B cell (primary cell): Measurements from ENCODE around the gene CYB5B. TPM values are rescaled to one million over a fixed set of nuclear protein-coding genes. Genes with fewer than 3 reads are reported as not detected.

Experiments used
- ATAC-seq: fragments of 200-7000 bp; cut with Tn5 transposase; one replicate; pipeline ENCODE4 v1.10.0; 2021; ENCODE audit warnings: low read depth, mild to moderate bottlenecking, moderate number of reproducible peaks, moderate library complexity
- CTCF ChIA-PET: fragments of 350-600 bp; sonication (Branson Sonifier 250); formaldehyde crosslinking; loops from one replicate; lab custom pipeline; 2021; ENCODE audit warnings: antibody characterized with exemption, inconsistent platforms; lab: Charles Lee
- POLR2A ChIA-PET: fragments of 350-600 bp; sonication (Branson Sonifier 250); formaldehyde crosslinking; loops from one replicate; lab custom pipeline; 2021; ENCODE audit warnings: antibody characterized with exemption; lab: Charles Lee
- DNase-seq: peaks from one replicate; pipeline ENCODE4 v3.0.0; 2013
- H2AFZ ChIP-seq: 2 replicates; pipeline ENCODE4 v1.6.1; 2012; ENCODE audit warnings: mild to moderate bottlenecking, low read depth, low read length; ENCODE audit not compliant: insufficient read depth, poor library complexity, severe bottlenecking
- H3K27ac ChIP-seq, 2 donors: 1 replicate in 1 of 2; 2 replicates in 1 of 2; pipeline ENCODE4 v1.5.1; 2012 to 2013; ENCODE audit warnings: low read length in 2 of 2, mild to moderate bottlenecking in 2 of 2, moderate library complexity in 1 of 2
- H3K27me3 ChIP-seq, 4 experiments: fragments of 200-600 bp in 1 of 4; sonication (generic) in 1 of 4; replicated peaks in 1 of 4; 1 replicate in 2 of 4; 2 replicates in 2 of 4; pipeline versions ENCODE4 v1.6.1 to v1.7.0; 2013 to 2016; ENCODE audit warnings: low read length in 3 of 4, mild to moderate bottlenecking in 2 of 4, mixed read lengths in 1 of 4, moderate library complexity in 1 of 4; ENCODE audit not compliant: insufficient read depth in 4 of 4, control insufficient read depth in 3 of 4; ENCODE audit errors: control extremely low read depth in 1 of 4
- H3K36me3 ChIP-seq, 2 experiments: replicated peaks in 1 of 2; 1 replicate in 1 of 2; 2 replicates in 1 of 2; pipeline versions ENCODE4 v1.6.1 to v1.7.1; 2013; ENCODE audit warnings: low read length in 1 of 2; ENCODE audit not compliant: insufficient read depth in 2 of 2, control insufficient read depth in 1 of 2; ENCODE audit errors: control extremely low read depth in 1 of 2, extremely low read depth in 1 of 2
- H3K4me1 ChIP-seq, 2 donors: fragments of 200-600 bp in 1 of 2; sonication (generic) in 1 of 2; 1 replicate in 1 of 2; 2 replicates in 1 of 2; pipeline versions ENCODE4 v1.5.1 to v1.6.1; 2013 to 2017; ENCODE audit warnings: low read length in 2 of 2; ENCODE audit not compliant: control insufficient read depth in 2 of 2, insufficient read depth in 2 of 2
- H3K4me2 ChIP-seq: replicated peaks from 2 replicates; pipeline ENCODE3; 2012; ENCODE audit warnings: mild to moderate bottlenecking, low read depth, low read length; ENCODE audit not compliant: poor library complexity, severe bottlenecking
- H3K4me3 ChIP-seq, 5 experiments: fragments of 200-600 bp in 1 of 5; sonication (generic) in 1 of 5; 1 replicate in 3 of 5; 2 replicates in 2 of 5; pipeline versions ENCODE4 v1.5.1 to v1.7.0; 2011 to 2016; ENCODE audit warnings: low read length in 4 of 5, mild to moderate bottlenecking in 4 of 5, low read depth in 2 of 5, control low read depth in 1 of 5, moderate library complexity in 1 of 5; ENCODE audit not compliant: insufficient read depth in 1 of 5; ENCODE audit errors: control extremely low read depth in 1 of 5, extremely low read depth in 1 of 5
- H3K79me2 ChIP-seq: fragments of 200-600 bp; sonication (generic); one replicate; pipeline ENCODE4 v1.6.0; 2016; ENCODE audit warnings: low read length; ENCODE audit not compliant: control insufficient read depth, insufficient read depth
- H3K9ac ChIP-seq: fragments of 200-600 bp; sonication (generic); 2 replicates; pipeline ENCODE4 v1.6.1; 2017; ENCODE audit warnings: mild to moderate bottlenecking, low read length, moderate library complexity
- H3K9me3 ChIP-seq, 3 donors: one replicate each; pipeline versions ENCODE4 v1.6.1 to v1.7.1; 2013; ENCODE audit warnings: low read length in 2 of 3; ENCODE audit not compliant: control insufficient read depth in 2 of 3, insufficient read depth in 1 of 3; ENCODE audit errors: control extremely low read depth in 1 of 3
- H4K20me1 ChIP-seq: 2 replicates; pipeline ENCODE4 v1.6.0; 2012; ENCODE audit warnings: mild to moderate bottlenecking, low read length; ENCODE audit not compliant: insufficient read depth, control insufficient read depth, poor library complexity, severe bottlenecking
- H3K27ac Mint-ChIP-seq: one replicate; pipeline ENCODE4 v1.8.0; 2021; ENCODE audit warnings: mixed read lengths
- H3K27me3 Mint-ChIP-seq: one replicate; pipeline ENCODE4 v1.8.0; 2021; ENCODE audit warnings: mixed read lengths
- H3K4me1 Mint-ChIP-seq: one replicate; pipeline ENCODE4 v1.8.0; 2021; ENCODE audit warnings: mixed read lengths
- H3K4me3 Mint-ChIP-seq: one replicate; pipeline ENCODE4 v1.8.0; 2021; ENCODE audit warnings: mixed read lengths
- H3K9me3 Mint-ChIP-seq: one replicate; pipeline ENCODE4 v1.8.0; 2022; ENCODE audit warnings: mixed read lengths; ENCODE audit not compliant: insufficient read depth
- EZH2 ChIP-seq: IDR thresholded peaks from 2 replicates; pipeline ENCODE4 v1.6.1; 2012; ENCODE audit warnings: borderline replicate concordance, low read depth, mild to moderate bottlenecking, moderate library complexity, low read length; ENCODE audit not compliant: insufficient read depth, poor library complexity, severe bottlenecking
- WGBS: methylation state at CpG from one replicate; pipeline ENCODE4 v1.1.5; 2013; ENCODE audit warnings: missing lambda C conversion rate; ENCODE audit not compliant: insufficient coverage; 5-methylcytosine and 5-hydroxymethylcytosine counted together
- intact Hi-C: fragments of 100-400 bp; cut with micrococcal nuclease; formaldehyde crosslinking; loops from one replicate; pipeline ENCODE4 v1.10.0; 2022
- polyA plus RNA-seq: library from polyadenylated mRNA; depleted of rRNA; stranded (reverse); fragments of >200 nt; gene quantifications from 2 replicates; pipeline ENCODE4 v1.2.3, GENCODE V29; 2012
- total RNA-seq, 2 donors: library from RNA; stranded (reverse); fragments of 120-200 nt in 1 of 2; gene quantifications; 1 replicate in 1 of 2; 2 replicates in 1 of 2; pipeline versions ENCODE4 v1.2.3 to v1.2.4, GENCODE V29; 2013 to 2022
- TF ChIP-seq, protein P1 (sequence below): fragments of 200-600 bp; IDR thresholded peaks from one replicate; pipeline ENCODE4 v1.8.0; 2022; ENCODE audit warnings: antibody characterized with exemption, mild to moderate bottlenecking

The CYB5B gene
- total and polyA plus RNA-seq, 2 donors (not counting 1 experiment from before 2014, with no cell fraction given), result 21.5 to 64.7 TPM

DNA sequence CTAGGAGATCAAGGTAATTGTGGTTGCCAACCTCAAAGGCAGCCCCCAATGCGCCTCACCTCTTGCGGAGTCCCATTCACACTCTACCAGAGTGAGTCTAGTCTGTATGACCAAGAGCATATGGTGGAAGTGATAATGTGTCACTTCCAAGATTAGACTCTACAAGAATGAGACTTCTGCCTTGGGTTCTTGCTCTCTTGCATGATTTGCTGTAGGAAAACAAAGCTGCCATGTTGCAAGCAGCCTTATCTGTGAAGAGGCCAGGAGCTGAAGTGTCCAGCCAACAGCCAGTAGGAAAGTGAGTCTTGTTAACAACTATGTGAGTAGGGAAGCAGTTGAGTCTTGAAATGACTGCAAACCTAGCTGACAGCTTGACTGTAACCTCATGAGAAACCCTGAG lies 42.0 kb upstream of the CYB5B start:
- H3K4me2 ChIP-seq, result no peak overlapping the region
- peak overlapping the region; percentile 67 for H3K27ac Mint-ChIP-seq
- no CpG with 5 or more reads among the region's 2 CpGs for WGBS
- ChIA-PET POLR2A (interaction anchor here (0.6 to 1.3 kb wide), 2 partner anchors 14 to 277 kb away, joined by 3 to 4 read pairs; no protein-coding TSS in a partner anchor), CTCF (interaction anchor here (1.0 kb wide), 1 partner anchor 13 kb away, joined by 4 read pairs; no protein-coding TSS in a partner anchor)
- H4K20me1 ChIP-seq, result no peaks in the 10 kb centered on the region
- H3K4me1 Mint-ChIP-seq, result peaks cover 53% of the 10 kb centered on the region
- peak overlapping the region; percentile 49 for H3K4me3 Mint-ChIP-seq
- H3K9ac ChIP-seq, result no peak overlapping the region
- intact Hi-C loops, result no loop called here
- no peaks in the 10 kb centered on the region for H3K9me3 ChIP-seq
- no peaks in the 10 kb centered on the region for H3K27me3 ChIP-seq
- ATAC-seq (no peak), DNase-seq (no peak)
- no peaks in the 10 kb centered on the region for H3K27me3 Mint-ChIP-seq
- H3K9me3 Mint-ChIP-seq, result no peaks in the 10 kb centered on the region
- peaks cover 39 to 40% of the 10 kb centered on the region in 2 donors for H3K4me1 ChIP-seq
- peaks cover 9 to 52% of the 10 kb centered on the region in 2 experiments for H3K36me3 ChIP-seq
- TF ChIP-seq EZH2, result no peak
- TF ChIP-seq, protein P1, sequence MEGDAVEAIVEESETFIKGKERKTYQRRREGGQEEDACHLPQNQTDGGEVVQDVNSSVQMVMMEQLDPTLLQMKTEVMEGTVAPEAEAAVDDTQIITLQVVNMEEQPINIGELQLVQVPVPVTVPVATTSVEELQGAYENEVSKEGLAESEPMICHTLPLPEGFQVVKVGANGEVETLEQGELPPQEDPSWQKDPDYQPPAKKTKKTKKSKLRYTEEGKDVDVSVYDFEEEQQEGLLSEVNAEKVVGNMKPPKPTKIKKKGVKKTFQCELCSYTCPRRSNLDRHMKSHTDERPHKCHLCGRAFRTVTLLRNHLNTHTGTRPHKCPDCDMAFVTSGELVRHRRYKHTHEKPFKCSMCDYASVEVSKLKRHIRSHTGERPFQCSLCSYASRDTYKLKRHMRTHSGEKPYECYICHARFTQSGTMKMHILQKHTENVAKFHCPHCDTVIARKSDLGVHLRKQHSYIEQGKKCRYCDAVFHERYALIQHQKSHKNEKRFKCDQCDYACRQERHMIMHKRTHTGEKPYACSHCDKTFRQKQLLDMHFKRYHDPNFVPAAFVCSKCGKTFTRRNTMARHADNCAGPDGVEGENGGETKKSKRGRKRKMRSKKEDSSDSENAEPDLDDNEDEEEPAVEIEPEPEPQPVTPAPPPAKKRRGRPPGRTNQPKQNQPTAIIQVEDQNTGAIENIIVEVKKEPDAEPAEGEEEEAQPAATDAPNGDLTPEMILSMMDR, result no peak
- H3K4me3 ChIP-seq, result no peak overlapping the region
- H3K27ac ChIP-seq, result peak overlapping the region in 1 of 2 donors; percentile 62
- H2AFZ ChIP-seq, result no peak overlapping the region
- H3K79me2 ChIP-seq, result peaks cover 65% of the 10 kb centered on the region

DNA sequence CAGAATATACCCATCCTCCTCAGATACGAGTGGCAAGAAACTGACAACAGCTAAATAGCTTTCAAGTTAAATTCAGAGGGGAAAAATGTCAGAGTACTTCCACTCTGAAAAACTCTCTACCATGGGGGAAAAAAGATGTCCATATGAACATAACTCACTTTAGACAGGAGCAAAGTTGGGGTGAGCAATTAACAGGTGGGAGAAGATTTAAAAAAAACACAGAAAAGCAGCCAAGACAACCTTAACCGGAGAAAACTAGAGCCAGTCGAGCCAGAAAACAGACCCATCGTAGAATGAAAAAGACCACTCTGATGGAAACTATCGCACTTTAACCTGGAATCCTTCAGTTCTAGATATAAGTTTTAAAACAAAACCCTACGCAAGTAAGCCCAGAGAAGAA lies 39.4 kb upstream of the CYB5B start:
- peaks cover 7 to 38% of the 10 kb centered on the region in 2 experiments for H3K36me3 ChIP-seq
- no peaks in the 10 kb centered on the region for H3K27me3 ChIP-seq
- intact Hi-C loops, result loop anchor here (2.0 kb wide), 2 partner anchors 14 to 54 kb away; partner anchors contain the start of gene PDF
- Mint-ChIP-seq H3K4me3 (peak overlapping the region; percentile 76), H3K27me3 (no peaks in the 10 kb centered on the region), H3K4me1 (peaks cover 38% of the 10 kb centered on the region), H3K9me3 (no peaks in the 10 kb centered on the region), H3K27ac (peak overlapping the region; percentile 85)
- no peaks in the 10 kb centered on the region for H3K9me3 ChIP-seq
- H3K27ac ChIP-seq, result peak overlapping the region; percentile 43 to 87
- CTCF ChIA-PET, result interaction anchor here (0.5 to 2.5 kb wide), 8 partner anchors 9 to 72 kb away, joined by 3 to 9 read pairs (median 4); partner anchors contain the start of genes COG8 and NIP7
- peak overlapping the region; percentile 71 for H3K9ac ChIP-seq
- POLR2A ChIA-PET, result interaction anchor here (1.1 kb wide), 1 partner anchor 342 kb away, joined by 3 read pairs; the partner anchor contains the start of gene NQO1
- 1% methylated on average over 5 of the region's 6 CpGs for WGBS
- no peak for DNase-seq
- no peaks in the 10 kb centered on the region for H4K20me1 ChIP-seq
- H3K4me2 ChIP-seq, result peak overlapping the region; percentile 72
- H3K4me3 ChIP-seq, result peak overlapping the region; percentile 51 to 70 (median 64)
- H3K79me2 ChIP-seq, result peaks cover 62% of the 10 kb centered on the region
- H2AFZ ChIP-seq, result peak overlapping the region; percentile 85
- no peak for ATAC-seq
- peaks cover 39 to 40% of the 10 kb centered on the region in 2 donors for H3K4me1 ChIP-seq
- no peak for TF ChIP-seq EZH2
- TF ChIP-seq, protein P1, result no peak
